ENCODE results near the gene CST9.
"Not testable (repeated sequence)": the region's sequence is repeated elsewhere in the genome, so short reads cannot be mapped to it uniquely, and the experiment has no call there.

CST9 gene

GRCh38 chr20:23636908-23637281 is 31.2 kb upstream of the CST9 start:
- no peak for DNase-seq

DNA sequence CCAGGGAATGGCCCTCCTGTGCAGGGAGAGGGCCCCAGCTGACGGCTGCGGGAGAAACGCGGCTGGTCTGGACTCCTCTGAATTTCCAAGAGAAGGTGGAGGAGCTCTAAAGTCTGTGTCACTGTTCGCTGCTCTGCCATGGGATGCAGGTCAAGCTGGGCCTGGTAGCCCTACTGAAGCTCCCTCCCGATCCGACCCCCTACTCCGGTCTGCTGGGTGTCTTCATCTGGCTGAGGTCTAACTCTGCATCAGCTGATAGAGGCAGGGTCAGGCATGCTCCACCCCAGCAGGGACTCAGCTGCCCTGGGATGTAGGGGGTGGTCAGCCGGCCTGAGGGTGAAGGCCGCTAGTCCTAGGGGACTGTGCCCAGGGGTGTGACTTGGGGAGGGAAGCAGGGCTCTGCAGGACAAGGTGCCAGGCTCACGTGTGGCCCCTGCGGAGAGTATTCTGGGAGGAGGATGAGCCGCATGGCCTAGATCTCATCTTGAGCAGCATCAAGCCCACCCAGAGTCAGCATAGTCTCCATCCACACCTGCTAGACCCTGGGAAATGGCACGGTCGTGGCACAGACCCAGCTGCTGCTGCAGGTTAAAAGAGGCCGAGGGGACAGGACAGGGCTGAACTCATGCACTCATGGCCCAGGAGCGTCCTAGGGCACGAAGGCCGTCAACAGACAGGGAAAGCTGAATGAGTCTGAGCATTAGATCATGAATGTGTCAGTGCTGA is 30.6 kb upstream of the CST9 start:
- no peak for DNase-seq

DNA sequence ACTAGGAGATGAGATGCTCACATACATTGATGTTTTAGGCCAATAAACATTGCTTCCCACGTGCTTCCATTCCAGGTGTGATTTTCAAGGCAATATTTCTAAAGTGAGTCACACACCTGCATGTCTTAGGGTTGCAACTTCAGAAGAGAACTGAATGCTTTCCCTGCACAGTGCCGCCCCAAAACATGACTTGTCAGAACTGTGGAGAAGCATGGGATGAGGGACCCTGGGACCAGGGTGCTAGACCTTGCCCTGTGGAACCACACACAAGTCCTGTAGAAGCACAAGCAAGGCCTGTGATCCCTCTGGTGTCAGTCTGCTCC is 30.0 kb upstream of the CST9 start:
- DNase-seq = not testable (repeated sequence)

DNA sequence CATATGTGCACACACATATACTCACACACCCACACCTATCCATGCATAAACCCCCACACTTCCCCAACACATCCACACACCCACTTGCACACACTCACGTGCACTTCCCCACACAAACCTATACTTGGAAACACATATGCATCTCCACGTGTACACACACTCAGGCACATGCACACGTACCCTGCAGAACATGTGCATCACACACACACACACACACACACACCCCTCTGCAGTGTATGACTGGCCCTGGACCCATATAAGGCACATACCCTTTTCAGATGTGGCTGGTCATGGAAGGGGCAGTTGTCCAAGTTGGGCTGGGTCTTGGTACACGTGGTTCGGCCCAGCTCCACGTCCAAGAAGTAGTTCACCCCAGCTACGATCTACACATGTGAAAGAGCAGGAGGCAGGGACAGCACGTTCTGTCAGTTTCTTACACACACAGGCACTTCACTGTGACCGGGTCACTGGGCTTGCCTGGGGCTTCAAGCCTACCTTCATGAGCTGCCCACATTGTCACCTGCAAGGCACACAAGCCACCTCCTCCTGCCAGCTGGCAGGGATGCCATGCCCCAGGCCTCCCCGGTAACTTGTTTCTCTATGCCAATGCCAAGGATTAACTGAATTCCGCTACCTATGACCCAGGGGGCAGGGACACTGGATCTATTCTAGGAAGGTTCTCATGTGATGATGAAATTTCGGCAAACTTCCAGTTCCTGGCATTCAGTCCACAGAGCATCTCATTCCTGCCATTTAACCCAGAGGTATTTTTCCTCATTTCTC is 29.5 kb upstream of the CST9 start:
- no peak for DNase-seq

DNA sequence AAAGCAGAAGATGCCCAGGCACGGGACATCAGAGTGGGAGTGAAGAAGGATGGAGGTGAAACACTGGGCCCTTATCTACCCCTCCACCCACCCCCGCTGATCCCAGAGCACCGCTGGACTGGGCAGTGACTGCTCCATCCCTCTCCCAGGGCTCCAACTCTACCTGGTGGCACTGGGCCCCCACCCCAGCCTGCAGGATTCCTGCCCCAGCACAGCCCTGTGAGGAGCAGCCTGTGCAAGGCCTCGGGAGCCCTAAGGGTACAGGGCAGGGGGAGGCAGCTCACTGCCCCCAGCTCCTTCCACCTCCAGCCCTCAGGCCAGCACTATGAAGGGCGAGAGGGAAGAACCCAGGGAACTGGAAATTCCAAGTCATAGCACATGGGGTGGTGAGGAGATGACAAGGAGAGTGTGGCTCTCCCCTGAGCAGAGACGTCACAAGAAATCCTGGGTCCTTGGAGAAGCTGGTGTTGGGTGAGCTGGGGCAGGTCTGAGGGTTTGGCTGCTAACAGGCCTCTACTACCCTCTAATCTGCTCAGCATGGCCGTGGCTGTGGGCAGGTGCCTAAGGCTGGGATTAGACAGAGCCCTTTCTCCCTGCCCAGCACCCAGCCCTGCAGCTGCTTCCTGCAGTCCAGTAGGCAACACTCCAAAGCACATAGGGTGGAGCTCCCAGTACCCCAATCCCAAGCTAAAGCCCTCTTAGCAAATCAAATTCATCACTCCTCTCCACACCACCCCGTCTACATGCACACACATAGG is 28.5 kb upstream of the CST9 start:
- DNase-seq = no peak

- DNase-seq = no peak
Measured at GRCh38 chr20:23632711-23633573, 27.2 kb upstream of the CST9 start.

DNA sequence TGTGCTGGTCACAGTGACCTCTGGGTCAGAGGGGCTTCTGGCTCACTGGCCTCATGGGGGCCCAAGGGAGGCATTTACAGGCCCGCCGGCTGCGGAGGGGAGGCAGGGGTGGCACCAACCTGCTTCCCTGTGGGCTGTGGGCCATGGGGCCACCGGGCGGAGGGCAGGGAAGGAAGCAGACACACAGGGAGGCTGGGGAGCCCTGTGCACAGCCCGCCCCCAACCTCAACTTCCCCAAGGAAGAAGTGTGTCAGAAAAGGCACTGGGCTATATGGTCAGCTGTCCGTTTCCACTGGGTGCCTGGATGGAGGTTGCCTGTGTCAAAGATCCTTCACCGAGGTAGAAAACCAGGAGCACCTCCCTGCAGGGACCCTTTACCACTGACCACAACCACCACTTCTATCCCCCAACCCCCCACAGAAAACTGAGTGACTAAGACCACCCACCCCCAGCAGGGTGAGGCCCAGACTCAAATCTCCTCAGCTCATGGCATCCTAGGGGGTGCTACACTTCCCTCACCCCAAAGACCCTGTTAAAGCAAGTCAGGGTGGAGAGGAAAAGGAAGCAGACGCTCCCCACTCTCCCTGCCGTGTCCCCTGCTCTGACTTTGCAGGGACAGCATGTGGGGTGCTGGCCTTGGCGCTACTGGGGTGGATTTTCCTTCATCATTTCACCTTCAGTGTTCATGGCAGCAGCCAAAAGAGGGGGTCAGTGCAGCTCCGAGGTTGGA is 26.4 kb upstream of the CST9 start:
- no peak for DNase-seq

DNA sequence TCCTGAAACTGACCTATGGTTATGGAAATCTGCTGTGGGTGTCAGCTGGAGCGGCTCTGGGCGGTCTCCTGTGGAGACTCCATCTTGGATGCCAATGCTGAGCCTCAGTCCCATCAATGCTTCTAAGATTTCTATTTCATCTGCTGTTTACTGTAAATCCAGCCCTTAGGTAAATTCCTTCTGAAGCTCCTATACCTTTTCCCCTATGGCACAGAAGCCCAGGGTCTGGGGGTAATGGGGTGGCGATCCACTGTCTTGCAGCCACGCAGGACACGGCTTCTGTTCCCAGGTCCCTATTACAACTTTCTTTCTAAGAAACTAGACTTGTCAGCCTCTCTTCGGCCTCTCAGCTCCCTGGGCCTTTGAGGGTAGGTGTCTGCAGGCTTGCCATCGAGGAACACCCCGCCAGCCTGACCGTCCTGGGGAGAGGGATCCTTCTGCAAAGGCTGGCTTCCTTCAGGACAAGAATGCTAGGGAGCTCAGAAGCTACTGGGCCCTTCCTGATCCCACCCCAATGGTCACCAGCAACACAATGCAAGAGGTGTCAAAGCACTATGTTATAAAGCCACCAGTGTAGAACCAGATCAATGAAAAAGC is 25.6 kb upstream of the CST9 start:
- DNase-seq = no peak

- DNase-seq = no peak
Measured at GRCh38 chr20:23630392-23630849, 24.7 kb upstream of the CST9 start.

- no peak for DNase-seq
Measured at GRCh38 chr20:23629542-23630391, 24.1 kb upstream of the CST9 start.

DNA sequence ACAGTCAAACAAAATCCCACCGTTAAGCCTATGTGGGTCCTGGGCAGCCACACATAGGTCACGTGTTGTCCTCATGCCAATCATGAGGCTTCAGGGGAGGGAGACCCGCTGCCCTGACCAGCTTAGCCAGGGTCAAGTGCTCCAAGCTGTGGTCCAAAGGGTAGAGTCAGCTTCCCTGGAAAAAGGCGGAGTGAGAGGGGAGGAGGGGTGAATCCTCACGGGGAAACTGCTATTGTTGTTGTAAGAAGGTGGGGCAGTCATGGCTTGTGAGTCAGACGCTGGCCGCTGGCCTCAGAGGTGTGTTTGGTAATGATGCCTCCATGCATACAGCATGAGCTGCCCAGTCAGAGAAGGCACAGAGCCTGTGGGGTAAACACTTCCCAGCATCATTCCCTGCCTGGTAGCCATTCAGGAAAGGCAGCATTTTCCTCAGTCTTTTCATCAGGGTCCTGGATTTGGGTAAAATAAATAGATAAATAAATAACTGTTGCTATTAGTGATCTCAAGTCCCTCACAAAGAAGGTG is 23.4 kb upstream of the CST9 start:
- no peak for DNase-seq

DNA sequence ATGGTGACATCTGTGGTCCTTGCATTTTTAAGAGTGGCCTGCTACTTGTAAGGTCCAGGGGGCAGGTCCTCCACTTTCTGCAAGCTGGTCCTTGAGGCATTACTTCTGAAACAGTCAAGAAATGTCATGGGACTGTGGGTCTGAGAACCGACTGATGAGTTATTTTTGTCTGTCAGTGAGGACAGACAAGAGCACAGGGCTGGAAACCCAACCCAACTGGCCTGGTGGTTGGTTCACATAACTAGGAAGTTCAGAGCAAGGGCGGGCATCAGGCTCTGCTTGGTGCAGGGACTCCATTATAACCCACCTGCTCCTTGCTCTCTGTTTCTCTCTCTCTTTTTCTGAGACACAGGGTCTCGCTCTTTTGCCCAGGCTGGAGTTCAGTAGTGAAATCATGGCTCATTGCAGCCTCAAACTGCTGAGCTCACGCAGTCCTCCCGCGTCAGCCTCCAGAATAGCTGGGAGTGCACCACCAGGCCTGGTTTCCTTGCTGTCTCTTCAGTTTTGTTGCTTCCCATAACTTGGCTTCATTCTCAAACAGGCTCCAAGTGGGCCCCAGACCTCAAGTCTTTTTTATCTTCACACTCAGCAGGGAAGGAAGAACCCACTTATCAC is 22.8 kb upstream of the CST9 start:
- no peak for DNase-seq

DNA sequence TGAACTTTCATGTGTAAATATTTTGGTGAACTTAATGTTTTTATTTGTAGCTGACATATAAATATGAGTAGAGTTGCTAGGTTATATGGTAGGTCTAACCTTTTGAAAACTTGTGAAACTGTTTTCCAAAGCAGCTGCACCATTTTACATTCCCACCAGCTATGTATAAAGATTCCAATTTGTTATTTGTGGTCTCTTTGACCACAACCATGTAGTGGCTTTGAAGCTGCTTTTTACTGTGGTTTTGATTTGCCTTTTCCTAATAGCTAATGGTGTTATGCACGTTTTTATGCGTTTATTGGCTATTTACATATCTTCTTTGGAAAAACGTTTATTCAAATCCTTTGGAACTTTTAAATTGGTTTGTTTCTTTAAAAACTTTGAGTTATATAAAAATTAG is 21.8 kb upstream of the CST9 start:
- no peak for DNase-seq

- DNase-seq = no peak
Measured at GRCh38 chr20:23626040-23626620, 20.4 kb upstream of the CST9 start.

- DNase-seq = no peak
Measured at GRCh38 chr20:23625236-23625964, 19.7 kb upstream of the CST9 start.

DNA sequence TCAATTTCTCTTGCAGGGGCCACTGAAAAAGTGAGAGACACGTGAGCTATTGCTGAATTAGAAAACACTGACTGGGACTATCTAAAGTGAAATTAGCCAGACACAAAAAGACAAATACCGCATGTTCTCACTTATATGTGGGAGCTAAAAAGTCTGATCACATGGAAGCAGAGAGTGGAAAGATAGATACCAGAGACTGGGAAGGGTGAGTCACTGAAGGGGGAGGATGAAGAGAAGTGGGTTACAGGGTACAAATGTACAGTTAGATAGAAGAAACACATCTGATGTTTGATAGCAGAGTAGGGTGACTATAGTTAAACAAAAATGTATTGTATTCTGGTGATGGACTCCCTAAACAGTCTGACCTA is 18.6 kb upstream of the CST9 start:
- DNase-seq = no peak

DNA sequence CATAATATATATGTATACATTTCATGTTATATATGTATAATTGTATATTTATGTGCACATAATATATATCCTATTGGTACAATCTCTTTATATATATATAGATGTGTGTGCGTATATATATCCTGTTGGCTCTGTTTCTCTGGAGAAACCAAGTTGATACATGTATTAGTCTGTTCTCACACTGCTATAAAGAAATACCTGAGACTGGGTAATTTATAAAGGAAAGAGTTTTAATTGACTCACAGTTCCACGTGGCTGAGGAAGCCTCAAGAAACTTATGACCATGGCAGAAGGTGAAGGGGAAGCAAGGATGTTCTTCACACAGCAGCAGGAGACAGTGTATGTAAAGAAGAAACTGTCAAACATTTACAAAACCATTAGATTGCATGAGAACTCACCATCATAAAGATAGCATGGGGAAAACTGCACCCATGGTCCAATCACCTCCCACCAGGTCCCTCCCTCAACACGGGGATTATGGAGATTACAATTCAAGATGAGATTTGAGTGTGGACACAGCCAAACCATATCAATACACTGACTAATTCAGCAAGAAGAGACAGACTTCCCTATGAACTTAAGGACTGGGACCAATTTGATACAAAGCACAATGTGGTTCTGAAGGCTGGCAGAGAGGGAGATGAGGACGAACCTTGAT is 18.1 kb upstream of the CST9 start:
- no peak for DNase-seq

DNA sequence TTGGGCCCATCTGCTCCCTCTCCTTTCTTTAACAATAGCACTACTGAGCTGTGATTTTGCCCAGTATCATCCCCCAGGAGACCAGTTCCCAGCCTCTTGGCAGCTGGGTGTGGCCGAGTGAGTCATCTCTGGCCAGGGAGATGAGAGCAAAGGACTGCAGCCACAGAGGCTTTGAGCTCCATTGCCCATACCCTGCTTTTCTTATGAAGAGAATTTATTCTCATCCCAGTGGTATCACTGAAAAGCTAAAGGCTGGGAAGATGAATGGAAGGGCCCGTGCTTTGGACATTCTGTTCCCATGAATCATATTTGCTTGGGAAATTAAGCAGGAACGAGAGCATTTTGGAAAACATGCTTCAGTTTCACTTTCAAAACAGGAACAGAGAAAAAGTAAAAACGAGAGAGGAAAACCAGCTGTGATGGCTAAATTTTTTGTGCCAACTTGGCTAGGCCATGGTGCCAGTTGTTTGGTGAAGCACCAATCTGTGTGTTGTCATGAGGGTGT is 17.2 kb upstream of the CST9 start:
- peak; percentile 12 for DNase-seq
